Measurements from ENCODE around the gene HEXB. TPM values are rescaled to one million over a fixed set of nuclear protein-coding genes. Genes with fewer than 3 reads are reported as not detected.
"Not testable (repeated sequence)": the region's sequence is repeated elsewhere in the genome, so short reads cannot be mapped to it uniquely, and the experiment has no call there.

HEXB gene
- total RNA-seq, 1 donor from 2014 or later: 173 TPM

DNA sequence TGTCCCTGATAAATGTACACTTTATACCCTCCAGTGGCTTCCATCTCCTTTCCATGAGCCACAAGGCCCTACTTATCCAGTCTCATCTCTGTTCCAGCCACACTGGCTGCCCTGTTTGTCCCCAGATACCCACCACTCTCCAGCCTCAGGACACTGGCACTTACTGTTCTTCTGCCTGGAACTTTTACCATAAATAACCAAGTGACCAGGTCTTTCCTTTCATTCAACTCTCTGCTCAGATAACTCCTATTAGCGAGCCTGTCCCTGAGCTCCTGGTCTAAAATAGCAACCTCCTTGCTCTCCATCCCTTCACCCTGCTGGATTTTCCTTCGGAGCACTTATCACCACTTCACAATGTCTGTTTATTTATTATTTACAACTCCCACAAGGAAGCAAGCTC is 27.9 kb upstream of the HEXB start:
- DNase-seq (ENCODE audit: low read depth): no peak

DNA sequence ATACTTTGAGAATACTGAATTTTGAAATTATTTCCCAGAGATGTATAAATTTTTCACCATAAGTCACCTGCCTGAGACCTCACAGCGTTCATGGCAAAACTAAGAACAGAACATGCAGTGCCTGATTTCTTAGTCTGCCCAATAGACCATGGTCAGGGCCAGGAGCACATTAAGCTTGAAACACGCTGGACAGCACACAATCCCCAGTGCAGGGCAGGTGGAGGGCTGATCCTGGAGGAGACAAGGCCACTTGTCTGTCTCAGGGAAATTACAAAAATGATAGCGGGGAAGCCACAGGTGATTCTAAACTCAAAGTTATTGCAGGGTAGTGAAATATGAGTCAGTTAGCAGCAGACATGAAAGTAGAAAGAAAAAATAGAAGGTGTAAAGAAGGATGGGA is 25.9 kb upstream of the HEXB start:
- no peak for DNase-seq (ENCODE audit: low read depth)

DNA sequence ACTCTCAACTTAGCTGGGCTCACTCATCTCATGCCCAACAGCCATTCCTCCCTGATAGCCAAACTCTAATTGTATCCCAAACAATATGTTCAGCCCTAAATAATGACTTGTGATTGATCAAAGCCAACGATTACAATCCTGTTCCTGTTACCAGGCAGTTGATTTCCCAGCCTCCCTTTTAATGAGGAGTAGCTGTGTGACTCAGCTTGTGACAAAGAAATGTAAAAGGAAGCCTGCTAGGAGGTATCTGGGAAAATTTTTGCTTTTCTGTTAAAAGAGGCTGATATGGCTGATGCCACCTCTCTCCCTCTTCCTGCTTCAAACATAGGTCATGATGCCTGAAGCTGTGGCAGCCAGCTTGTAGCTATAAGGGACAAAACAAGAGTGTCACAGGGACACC is 24.9 kb upstream of the HEXB start:
- no peak for DNase-seq (ENCODE audit: low read depth)

DNA sequence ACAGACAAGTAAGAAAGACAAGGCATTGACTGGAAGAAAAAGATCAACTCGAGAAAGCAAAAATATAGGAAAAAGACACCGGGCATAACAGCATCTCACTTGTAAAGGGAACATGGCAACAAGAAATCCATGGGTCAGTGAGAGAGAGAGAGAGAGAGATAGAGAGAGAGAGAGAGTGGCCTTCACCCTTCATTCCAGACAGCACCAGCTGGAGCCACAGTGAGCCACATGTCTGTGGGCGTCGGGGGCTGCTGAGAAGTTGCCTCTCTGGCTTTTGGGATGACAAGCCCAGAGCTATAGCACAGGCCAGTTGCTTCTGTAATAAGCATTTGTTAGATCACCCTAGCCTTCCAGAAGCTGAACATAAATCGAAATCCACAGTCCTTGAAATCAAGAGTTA is 24.2 kb upstream of the HEXB start:
- DNase-seq (ENCODE audit: low read depth): peak; percentile 85

DNA sequence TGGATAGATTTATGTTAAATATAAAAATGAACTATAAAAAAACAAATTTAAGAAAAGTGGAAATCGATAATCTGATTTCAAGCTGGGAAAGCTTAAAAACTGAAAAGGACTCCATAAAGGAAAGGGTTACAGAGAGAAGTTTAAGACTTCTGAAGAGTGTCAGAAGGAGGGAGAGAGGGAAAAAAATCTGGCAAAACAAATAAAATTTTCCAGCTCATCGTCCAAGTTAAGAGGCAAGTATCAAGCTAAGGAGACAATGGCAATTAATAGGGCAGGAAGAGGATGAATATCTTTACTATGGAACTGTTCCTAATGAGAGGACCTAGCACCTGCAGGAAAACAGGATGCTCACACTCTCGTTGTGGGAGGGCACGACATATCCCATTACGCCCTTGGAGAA is 20.5 kb upstream of the HEXB start:
- no peak for DNase-seq (ENCODE audit: low read depth)

DNA sequence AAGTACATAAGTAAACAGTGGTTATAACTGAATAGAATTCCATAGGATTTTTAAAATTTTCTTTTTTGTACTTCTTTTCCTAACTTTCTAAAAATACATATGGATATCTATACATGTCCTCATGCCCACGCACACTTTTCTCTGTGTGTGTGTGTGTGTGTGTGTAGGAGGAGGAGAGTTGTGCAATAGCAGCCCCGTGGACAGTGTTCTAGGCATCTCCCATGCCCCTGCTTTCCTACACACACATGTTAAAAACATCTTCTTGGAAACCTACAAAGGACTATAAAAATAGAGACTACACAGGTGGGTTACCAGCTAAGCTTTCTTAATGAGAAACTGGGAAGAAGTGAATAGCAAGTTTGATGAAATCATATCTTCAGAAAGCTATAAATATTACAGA is 19.8 kb upstream of the HEXB start:
- DNase-seq (ENCODE audit: low read depth): no peak

DNA sequence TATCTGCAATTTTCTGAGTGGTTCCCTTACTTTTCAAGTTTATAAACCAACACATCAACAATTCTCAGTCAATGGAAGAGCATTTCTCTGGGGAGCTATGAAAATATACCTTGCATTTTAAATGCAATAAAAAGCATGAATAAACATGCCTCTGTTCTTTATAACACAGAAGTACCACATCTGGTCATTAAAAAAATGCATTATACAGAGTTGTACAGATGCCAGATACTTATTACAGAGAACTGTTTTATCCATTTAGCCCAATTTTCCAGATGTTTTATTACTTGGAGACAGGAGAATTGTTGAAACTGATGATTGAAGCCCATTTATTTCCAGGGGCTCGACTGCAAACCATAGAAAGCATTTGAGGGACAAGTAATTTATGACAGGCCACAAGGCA is 19.2 kb upstream of the HEXB start:
- no peak for DNase-seq (ENCODE audit: low read depth)

DNA sequence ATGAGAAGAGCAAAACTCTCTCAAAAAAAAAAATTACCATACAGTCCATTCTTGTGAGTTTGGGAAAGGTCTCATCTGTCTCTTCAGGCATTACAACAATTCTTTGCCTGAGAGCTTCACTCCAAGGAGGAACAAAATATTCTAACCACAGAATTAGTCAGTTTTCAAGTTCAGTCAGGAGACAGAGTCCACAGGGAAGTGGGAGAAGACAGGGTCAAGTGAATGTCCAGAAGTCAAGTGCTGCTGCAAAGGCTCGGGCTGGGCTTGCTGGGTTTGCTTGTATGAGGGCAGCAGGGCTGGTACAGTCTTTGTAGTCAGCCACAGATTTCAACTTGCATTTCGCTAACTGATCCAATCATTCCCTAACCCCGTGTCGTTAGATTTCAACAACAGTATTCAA is 17.6 kb upstream of the HEXB start:
- DNase-seq (ENCODE audit: low read depth): peak; percentile 57

DNA sequence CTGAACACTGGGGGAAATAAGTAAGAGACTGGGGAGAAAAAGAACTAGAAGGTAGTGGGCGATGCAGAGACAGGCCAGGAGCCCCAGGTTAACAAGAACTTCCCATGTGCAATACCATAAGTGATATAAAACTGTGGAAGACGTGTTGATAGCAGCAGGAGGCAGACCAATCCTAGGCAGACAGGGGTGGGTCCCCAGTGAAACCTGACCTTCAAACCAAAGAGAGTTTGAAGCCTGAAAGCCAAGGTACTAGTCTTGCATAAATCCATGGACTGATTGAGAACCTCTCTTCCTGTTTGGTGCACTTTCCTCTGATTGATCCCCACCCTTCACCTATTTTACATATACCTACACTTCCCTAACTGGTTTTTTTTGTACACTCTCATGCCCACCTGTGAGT is 15.2 kb upstream of the HEXB start:
- DNase-seq (ENCODE audit: low read depth): no peak

DNA sequence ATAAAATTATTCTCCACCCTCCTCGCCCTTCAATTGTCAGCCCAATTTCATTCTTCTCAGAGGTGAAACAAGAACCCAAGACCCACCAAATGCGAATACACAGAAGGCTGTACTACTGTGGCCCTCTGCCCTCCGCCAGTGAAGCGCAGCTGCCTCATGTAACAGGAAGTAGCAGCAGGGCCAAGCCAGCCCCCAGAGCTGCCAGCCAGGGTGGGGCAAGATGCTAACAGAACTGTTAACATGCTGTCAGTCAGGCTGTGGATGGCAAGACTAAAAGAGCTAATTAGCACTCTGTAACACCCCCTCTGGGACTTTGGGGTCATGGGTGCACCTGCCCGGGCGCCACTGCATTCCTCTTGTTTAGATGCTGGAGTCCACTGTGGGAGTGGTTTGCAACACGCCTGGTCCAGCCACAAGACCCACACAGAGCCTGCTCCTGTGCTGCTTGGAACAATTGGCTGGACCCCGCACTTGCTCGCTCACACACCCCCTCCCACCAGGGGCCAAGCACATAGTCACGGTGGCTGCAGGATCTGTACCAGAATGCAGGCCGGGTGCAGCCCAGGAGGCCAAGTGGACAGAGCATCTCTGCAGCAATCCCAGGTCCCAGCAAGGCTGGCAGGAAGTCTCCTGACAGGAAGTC is 14.5 kb upstream of the HEXB start:
- DNase-seq (ENCODE audit: low read depth): no peak

DNA sequence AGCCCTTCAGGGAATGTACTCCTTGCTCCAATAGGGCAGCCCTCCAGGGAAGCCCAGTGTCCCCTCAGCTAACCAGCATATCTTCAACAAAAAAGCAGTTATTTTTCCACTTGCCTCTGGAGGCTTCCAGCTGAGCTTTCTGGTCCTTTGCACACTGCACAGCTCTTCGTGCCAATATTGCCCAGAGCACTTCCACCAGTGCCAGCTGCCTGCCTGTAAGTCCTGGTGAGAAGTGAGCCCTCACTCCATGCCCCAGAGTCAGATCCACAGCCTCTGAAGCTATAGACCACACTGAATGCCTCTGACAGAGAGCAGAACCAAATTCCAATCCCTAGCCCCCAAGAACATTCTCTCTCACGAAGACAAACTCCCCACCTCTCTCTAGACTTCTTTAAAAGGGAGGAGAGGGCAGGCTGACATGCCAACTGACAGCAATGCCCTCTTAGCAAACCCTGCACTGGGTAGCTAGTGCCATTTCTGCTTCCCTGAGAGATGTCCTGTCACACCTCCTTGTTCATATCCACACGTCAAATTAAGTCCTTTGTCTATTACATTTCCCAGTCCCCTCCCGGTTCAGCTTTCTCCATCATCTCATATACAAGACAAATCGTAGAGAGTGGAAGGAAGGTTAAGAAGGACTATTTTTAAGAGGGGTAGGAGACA is 12.7 kb upstream of the HEXB start:
- DNase-seq (ENCODE audit: low read depth): no peak

DNA sequence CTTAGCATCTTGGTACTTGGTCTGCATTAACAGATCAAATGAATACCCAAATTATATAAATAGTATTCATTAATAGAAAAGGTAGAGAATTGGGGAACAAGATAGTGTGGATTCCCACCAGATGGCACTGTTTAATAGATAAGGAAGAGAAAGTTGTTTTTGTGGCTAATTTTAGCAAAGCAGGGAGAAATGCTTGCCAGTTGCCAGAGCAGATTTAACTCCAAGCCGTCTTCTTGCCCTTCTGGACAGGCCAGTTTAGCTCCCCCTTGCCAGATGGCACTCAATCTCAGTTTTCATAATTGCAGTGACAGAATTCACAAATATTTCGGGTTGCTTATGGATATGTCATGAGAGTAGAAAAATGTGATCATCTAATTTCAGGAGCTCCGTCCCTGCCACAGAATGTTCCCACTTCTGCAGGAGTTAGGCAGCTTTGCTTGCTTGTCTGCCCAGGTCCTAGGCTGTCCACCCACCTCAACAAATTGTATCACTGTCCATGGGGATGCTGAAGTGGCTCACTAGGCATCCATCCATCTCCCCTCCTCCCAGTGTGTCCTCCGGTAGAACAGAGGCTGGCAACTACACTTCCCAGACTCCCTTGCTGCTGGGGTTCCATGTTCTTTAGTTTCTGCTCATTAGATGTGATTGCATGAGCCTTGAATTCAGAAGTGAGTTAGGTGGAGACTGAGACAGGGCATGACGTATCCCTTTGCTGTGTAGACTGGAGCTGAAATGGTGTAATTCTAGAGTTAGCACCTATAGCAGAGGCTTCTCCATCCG is 11.8 kb upstream of the HEXB start:
- peak; percentile 77 for DNase-seq (ENCODE audit: low read depth)

DNA sequence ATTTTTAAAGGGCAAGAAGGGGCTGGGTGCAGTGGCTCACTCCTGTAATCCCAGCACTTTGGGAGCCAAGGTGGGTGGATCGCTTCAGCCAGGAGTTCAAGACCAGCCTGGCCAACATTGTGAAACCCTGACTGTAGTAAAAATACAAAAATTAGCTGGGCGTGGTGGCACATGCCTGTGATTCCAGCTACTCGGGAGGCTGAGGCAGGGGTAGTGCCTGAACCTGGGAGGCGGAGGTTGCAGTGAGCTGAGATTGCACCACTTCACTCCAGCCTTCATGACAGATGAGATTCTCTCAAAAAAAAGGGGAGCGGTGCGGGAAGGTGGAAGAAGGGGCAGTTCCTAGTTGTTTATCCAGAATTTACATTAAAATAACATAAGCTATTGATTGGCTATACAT is 8.6 kb upstream of the HEXB start:
- DNase-seq (ENCODE audit: low read depth): not testable (repeated sequence)

DNA sequence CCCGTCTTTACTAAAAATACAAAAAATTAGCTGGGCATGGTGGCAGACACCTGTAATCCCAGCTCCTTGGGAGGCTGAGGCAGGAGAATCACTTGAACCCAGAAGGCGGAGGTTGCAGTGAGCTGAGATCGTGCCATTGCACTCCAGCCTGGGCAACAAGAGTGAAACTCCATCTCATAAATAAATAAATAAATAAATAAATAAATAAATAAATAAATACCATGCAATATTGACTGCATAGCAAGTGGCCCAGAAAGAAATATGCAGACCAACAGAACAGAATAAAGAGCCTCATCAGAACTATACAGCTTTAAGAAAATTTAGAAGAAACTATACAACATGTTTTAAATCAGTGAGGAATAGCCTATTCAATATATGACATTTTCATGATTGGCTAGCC is 6.9 kb upstream of the HEXB start:
- not testable (repeated sequence) for DNase-seq (ENCODE audit: low read depth)

DNA sequence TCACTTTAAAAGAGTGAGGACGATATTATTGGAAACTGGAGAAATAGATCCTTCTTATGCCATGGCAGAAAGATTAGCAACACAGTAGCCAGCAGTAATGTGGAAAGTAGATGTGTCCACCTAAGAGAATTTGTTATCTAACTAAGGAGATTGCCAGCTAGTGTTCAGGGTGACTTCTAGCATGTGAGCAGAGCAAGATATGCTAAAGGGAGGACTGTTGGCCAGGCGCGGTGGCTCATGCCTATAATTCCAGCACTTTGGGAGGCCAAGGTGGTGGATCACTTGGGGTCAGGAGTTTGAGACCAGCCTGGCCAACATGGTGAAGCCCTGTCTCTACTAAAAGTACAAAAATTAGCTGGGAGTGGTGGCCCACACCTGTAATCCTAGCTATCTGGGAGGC is 5.7 kb upstream of the HEXB start:
- DNase-seq (ENCODE audit: low read depth): not testable (repeated sequence)

DNA sequence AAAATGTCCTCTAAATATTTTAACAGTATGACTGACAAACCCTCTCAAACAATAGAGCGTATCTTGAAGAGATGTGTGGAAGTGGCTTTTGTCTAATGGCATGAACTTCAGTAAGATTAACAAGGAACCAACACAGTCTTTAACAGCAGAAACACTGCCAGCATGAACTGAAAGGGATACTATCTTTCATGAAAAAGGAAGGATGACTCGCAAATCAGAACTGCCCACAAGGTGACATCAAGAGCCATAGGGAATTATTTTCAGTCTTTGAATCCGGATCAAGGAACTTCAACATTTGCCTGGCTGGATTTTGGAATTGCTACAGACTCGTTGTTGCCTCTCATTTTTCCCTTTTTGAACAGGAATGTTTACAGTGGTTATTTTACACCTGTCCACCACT is 5.1 kb upstream of the HEXB start:
- peak; percentile 40 for DNase-seq (ENCODE audit: low read depth)

DNA sequence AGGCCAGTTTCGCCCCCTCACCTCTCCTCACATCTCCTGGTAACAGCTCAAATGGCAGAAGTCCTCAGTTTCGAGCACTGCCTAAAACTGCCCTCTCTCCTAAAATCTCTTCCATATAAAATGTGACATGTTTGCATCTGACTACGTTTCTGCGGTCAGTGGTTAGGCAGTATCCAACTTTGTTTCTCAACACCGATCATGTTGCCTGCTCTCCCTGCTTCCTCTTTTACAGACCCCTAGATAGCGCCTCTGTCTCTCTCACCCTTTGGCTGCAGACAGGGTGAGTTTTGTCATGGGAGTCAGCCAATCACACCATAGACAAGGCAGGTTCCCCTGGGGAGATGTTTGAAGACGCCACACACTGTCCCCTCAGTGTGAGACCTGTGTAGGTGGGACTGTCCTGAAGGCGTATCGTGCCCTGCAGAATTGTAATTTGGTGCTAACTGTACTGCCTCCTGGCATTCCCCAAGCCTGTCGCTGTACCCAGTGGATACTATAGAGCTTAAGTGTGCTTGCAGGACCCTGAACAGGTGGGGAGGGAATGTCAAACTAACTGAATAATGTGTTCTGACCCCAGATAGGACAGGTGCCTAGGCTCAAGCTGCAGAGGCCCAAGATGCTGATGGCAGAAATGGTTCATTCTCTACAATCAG is 1.1 kb downstream of the HEXB start:
- no peak for DNase-seq (ENCODE audit: low read depth)

DNA sequence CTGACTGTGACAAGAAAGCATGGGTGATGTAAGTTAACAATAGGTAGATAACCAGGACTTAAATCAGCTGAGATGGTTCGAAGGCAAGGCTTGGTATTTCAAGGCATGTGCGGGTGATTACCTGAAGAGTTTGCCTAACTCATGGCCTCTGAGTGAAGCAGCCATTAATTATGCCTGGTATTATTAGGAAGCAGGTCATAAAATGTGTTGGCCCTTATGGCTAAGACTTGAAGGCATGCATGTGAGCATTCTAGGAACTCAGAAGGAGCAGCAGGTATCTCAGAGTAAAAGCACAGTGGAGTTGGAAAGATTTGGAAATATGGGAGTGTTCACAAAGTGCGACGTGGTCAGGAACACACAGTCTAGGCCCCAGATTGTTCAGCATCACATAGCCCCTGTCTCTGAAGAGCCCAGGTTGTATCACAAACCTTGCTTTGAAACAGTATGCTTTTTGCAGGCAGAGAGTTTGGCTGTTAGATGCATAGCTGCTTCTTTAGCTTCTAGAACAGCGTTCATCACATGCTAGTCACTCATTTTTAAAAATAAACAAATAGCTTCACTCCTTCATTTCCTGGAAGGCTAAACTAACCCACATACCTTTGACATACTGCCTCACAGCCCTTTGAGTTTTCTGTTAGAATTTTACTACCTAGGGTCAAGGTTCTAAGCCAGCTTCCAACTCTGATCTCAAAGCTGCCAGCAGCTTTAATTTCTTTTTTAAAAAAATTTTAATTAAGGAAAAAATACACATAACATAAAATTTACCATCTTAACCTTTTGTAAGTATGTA is 2.1 kb downstream of the HEXB start:
- DNase-seq (ENCODE audit: low read depth): no peak

DNA sequence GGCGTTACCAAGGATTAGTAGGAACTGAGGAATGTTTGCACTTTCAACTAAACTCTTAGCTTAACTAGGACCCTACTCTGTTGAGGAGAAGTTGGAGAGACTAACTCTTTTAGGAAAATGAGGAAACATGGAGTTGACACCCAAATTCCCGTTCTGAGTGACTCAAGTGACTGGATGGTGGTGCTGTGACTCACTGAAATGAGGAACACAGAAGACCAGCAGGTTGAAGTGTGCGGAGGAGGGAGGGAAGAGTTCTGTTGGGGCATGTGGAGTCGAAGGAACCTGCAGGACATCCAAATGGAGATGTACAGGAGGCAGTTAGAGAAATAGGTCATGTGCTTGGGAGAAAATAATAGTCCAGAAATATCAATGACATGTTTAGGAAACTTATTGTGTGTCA is 8.2 kb downstream of the HEXB start:
- DNase-seq (ENCODE audit: low read depth): no peak

DNA sequence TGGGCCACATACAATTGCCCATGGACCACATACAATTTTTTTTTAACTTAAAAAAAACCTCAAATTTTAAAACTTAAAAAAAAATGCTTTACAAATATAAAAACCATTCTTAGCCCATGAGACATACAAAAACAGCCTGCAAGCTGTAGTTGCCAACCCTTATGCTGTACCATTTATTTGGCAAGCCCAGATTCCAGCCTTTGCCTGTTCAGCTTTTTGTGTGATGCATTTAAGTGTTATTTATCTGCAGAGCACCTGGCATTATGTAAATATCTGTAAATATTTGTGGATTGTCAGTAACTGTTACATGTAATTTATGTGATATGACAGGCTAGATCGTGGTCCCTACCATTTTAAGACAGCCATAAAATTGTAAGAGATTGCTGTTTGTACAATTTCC is 32.6 kb downstream of the HEXB start:
- no peak for DNase-seq (ENCODE audit: low read depth)

DNA sequence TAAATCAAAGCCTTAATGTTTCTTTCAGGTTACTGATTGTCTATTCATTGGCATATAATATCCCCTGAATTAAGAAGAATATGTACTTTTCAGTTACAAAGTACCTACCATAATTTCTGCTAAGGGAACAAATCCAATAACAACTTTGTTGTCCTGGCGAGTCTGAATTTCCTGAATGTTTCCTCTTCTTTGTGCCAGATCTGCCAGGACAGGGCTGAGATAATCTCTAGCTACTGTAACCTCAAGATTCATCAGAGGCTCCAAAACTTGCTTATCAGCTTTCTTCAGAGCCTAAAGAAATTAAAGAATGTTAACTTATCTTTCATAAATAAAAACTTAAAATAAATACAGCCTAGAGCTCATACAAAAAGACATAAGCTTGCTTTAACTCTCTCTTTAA is 37.2 kb downstream of the HEXB start:
- DNase-seq (ENCODE audit: low read depth): no peak
